Kasumi-1 (cell line): ENCODE measurements around the gene ISL1.

Source experiments
- DNase-seq, 2 experiments: peaks; one replicate each; lab custom pipeline; 2025; lab: John Stamatoyannopoulos, UW

Gene ISL1

GRCh38 chr5:51383131-51384121 lies at the start of gene ISL1:
ISL1 (plus strand) TSS chr5:51383448; CDS start chr5:51383672, 224 bp downstream.
- no peak for DNase-seq

DNA sequence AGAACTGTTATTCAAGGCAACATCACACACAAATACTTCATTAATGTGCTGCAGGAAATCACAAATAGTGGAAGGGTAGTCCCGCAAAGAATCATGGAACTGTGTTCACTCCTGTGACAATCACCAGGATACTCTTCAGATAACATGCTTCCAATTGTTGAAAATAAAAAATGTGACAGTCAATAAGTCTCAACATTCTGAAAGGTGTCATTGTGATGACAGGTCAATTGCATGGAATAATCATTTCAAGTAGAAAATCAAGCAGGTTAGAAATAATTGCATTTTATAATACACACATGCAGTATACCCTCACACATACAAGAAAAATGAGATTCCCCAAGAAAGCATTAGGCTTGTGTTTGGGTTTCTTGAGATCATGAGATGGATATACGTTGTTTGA lies 46.4 kb upstream of the ISL1 start:
- DNase-seq, result no peak

DNA sequence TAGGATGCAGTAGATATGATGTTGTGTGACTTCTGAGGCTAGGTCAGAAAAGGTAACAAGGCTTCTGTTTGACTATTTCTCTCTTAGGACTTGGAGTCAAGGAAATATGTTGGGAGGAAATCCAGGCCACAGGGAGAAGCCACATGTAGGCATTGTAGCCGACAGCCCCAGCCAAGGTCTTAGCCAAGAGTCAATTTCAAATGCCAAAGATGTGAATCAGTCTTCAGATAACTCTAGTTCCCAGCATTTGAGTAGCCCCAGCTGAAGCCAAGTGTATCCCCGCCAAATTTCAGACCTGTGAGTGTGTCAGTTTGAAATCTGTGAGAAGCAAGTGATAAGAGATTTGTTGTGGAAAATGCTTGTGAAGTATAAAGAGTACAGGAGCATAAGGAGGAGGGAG lies 38.1 kb upstream of the ISL1 start:
- DNase-seq, result no peak

GRCh38 chr5:51347157-51347556 lies 36.1 kb upstream of the ISL1 start:
- no peak for DNase-seq

GRCh38 chr5:51347704-51348103 lies 35.5 kb upstream of the ISL1 start:
- peak in 1 of 2 experiments; percentile 17 for DNase-seq

GRCh38 chr5:51371052-51371451 lies 12.2 kb upstream of the ISL1 start:
- DNase-seq, result no peak

- no peak for DNase-seq
Measured at GRCh38 chr5:51373880-51374523, 9.2 kb upstream of the ISL1 start.

DNA sequence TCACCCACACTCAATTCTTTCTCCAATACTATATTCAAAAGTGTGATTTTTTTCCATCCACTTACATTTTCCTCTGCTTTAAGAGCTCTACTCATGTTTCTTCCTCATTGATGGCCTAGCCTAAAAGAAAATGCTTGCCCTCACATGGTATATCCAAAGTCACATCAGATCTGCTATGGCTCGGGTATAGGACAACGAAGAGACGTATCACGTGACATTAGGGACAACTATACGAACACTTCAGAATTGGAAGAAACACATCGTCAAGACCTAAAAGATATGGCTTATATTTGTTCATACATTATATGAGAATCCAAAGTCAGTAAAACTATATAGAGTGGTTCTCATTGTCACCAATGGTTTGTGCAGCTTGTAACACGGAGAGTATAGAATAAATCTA lies 8.2 kb upstream of the ISL1 start:
- DNase-seq, result no peak

DNA sequence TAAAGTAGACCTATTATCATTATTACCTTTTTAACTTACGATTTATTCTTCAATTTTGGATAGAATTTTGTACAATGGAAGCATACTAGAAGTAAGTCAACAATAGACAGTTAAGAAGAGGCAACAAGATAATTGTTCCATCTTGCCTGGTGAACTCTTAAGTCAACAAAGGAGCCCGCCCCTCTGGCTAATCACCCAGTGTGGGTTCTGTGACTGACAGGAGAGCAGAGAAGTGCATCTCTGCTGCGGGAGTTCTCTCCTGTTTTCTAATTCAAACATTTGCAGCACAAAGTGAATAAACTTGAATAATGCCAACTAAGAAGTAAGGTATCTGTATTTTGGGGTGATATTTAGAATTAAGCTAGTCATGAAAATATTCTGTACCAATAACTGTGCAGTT lies 6.7 kb upstream of the ISL1 start:
- DNase-seq, result no peak

DNA sequence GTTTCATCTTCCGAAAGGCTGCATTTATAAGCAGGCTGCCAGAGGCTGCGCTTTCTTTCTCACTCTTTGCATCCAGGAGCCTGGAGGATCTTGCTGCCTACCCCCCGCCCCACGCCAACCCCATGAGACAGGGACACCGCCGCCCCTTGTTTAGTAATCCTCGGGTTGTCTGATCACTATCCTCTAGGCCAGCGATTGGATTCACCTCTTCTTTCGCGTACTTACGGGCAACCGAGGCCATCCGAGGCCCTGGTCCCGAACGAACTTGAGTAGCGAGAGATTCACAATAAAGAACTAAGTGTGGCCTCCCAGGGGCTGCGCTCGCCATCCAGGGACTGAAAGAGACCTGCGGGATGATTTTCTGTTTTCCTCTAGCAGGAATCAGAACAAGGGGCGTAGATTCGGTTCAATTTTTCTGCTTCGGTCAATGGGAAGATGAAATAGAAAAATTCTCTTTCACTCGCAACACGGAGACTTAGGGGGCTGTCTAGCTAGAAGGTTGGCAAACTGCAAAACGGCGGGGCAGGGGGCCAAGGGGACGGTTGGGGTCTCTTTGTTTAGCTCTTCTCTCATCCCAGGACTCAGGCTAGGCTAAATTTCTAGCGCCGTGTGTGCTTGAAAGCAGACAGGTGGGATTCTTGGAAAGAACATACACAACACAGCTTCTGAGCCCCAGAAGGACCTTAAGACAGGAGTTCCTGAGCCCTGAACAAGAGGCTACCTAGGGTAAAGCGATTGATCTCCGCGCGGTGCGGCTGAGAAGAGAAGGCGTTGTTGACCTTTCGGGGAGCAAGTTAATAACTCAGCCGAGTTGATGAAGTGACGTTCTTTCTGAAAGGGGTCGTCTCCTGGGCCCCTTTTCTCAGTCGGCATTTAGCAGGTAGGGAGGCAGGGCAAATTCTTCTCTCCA lies 5.8 kb upstream of the ISL1 start:
- no peak for DNase-seq

DNA sequence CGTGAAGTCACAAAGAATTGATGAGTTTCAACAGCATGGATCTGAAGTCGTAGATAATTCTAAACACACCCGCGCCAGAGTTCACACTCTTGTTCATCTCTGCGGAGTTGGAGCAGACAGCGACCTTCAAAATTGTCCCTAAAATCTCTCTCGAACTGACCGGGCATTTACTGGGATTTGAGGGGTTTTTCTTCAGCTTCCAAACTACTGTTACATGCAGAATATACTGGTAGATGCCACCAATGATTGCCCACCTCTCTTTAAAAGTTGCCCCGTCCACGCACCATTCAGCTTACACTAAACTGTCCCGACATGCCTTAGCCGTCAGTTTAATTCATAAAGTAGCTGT lies 5.2 kb upstream of the ISL1 start:
- DNase-seq, result no peak

GRCh38 chr5:51378448-51379330 lies 4.6 kb upstream of the ISL1 start:
- DNase-seq, result no peak

GRCh38 chr5:51379331-51379700 lies 3.9 kb upstream of the ISL1 start:
- no peak for DNase-seq

DNA sequence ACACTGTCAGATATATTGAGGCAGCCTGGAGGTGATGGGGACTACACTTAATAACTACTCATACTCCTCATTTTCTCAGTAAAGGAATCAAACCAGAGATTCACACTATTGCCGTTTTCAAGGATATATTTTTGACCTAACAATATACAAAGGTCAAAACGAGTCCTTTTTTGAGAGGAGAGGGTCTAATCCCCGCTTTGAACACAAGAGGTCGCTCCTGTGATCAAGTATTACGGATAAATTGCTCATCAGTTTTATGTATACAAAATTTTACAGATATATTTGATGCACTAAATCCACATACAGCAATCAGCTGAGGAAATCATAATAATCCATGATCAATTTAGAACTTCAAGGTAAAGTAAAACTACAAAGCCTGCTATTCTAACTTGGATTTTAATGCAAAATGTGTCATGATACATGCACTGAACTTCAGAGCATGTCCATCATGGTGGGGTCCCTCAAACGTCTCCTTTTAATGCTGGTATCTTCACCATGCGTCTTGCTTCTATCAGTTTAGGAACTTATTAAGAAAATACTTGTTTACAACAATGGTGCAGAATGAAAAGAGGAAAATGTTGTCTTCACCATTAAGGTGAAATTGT lies 2.5 kb upstream of the ISL1 start:
- DNase-seq, result peak; percentile 31 to 43

DNA sequence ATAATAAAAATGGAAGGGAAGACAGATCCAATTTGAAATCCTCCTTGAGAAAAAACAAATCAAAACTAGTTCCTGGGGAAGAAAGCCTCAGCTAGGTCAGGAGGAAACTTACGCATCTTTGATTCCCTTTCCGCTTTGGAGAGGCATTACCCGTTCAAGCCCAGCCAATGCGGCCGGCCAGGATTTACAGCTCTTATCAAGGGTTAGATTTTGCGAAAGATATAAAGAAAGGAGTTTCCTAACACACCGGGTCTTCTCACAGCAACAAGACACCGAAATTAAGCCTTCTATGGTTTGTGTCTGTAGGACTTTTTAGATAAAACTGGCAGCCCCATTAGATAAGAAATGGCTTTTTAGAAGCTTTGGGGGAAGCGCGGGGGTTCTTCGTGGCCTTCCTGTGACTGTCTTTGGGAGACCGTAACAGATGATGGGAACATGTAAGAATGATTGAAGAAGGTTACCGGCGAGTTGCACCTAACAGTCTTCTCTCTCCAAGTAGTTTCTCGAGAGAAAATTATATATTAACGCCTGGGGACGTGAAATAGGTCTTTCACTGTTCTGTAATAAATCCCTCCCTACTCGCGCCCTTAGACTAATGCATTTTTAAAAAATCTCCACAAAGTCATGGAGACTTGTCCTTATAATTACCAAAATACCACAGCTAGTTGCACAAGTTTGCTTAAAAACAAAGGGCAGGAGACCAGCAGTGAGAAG lies 1.3 kb upstream of the ISL1 start:
- DNase-seq, result no peak

- DNase-seq, result no peak
Measured at GRCh38 chr5:51382521-51383130, 622 bp upstream of the ISL1 start.

DNA sequence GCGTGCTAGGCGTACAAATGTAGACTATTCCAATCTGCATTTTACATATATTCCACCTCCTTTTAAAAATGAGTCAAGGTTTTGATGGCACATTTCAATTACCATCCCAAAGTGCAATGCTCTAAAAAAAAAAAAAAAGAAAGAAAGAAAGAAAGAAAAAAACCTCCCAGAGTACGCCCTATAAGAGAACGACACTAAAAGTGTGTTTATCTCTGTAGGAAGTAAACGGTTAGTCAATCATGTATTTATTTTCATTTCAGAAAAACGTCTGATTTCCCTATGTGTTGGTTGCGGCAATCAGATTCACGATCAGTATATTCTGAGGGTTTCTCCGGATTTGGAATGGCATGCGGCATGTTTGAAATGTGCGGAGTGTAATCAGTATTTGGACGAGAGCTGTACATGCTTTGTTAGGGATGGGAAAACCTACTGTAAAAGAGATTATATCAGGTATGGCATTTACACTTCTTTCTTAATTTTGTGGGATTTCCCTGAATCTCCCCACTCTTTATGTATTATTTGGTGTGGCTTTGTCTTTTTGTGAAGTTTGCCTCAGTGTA lies 1.1 kb downstream of the ISL1 start:
- no peak for DNase-seq

DNA sequence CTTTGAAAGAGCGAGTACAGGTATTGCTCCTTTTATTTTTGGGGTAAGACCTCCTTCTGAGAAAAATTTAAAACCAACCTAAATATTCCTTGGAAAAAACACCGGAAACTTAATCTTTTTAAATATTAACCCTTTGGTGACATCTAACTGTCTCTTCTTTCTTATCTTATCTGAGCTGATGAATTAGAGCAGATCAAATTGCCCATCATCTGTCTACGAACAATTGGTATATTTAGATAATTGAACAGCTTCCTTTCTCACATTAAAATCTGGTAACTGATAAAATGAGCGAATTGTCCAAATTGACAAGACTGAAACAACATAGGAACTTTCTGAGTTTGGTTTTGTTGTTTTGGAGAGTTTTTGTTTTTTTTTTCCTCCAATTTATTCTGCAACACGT lies 2.0 kb downstream of the ISL1 start:
- DNase-seq, result no peak
